NCI-H187 (cell line): Measurements from ENCODE around the gene CHAF1A.

ENCODE experiments used
- DNase-seq, 2 experiments: peaks; one replicate each; lab custom pipeline; 2025; lab: John Stamatoyannopoulos, UW

The CHAF1A gene

GRCh38 chr19:4367336-4367723 lies 35.1 kb upstream of the CHAF1A start:
- no peak for DNase-seq

- no peak for DNase-seq
These were observed 34.7 kb upstream of the CHAF1A start for GRCh38 chr19:4367781-4368127.

GRCh38 chr19:4368128-4368820 lies 34.2 kb upstream of the CHAF1A start:
- no peak for DNase-seq

GRCh38 chr19:4369109-4369887 lies 33.1 kb upstream of the CHAF1A start:
- DNase-seq, result no peak

- no peak for DNase-seq
These were observed 32.6 kb upstream of the CHAF1A start for GRCh38 chr19:4369888-4370260.

- no peak for DNase-seq
These were observed 31.9 kb upstream of the CHAF1A start for GRCh38 chr19:4370418-4371041.

GRCh38 chr19:4371247-4372164 lies 30.9 kb upstream of the CHAF1A start:
- no peak for DNase-seq

GRCh38 chr19:4372165-4373012 lies 30.1 kb upstream of the CHAF1A start:
- DNase-seq, result no peak

- DNase-seq, result no peak
These were observed 29.4 kb upstream of the CHAF1A start for GRCh38 chr19:4373013-4373367.

- no peak for DNase-seq
These were observed 28.6 kb upstream of the CHAF1A start for GRCh38 chr19:4373601-4374497.

- DNase-seq, result no peak
These were observed 27.8 kb upstream of the CHAF1A start for GRCh38 chr19:4374498-4375163.

GRCh38 chr19:4375164-4376027 lies 27.0 kb upstream of the CHAF1A start:
- DNase-seq, result no peak

GRCh38 chr19:4376028-4376670 lies 26.3 kb upstream of the CHAF1A start:
- no peak for DNase-seq

GRCh38 chr19:4376671-4376990 lies 25.8 kb upstream of the CHAF1A start:
- no peak for DNase-seq

GRCh38 chr19:4376991-4377781 lies 25.3 kb upstream of the CHAF1A start:
- DNase-seq, result no peak

GRCh38 chr19:4378886-4379285 lies 23.6 kb upstream of the CHAF1A start:
- DNase-seq, result no peak

GRCh38 chr19:4379383-4380253 lies 22.8 kb upstream of the CHAF1A start:
- no peak for DNase-seq
